D721Med (cell line): ENCODE results near the gene ACER1.
A peak's percentile ranks its signal among the peaks of the same experiment; 100 is the strongest.

Experiments used
- DNase-seq: peaks from one replicate; pipeline ENCODE4 v3.0.0; 2011; ENCODE audit warnings: low spot score; ENCODE audit not compliant: insufficient read length
- FAIRE-seq: peaks from 2 replicates; lab custom pipeline; 2011; peaks lifted over from hg19 to GRCh38; lab: Jason Lieb, UNC
- CTCF ChIP-seq: IDR thresholded peaks from 2 replicates; pipeline ENCODE4 v1.5.1; 2012; ENCODE audit warnings: mild to moderate bottlenecking, control low read depth; ENCODE audit not compliant: insufficient read depth; ENCODE audit errors: missing control alignments

ACER1 gene

GRCh38 chr19:6274756-6275155, 58.7 kb downstream of the ACER1 start:
- DNase-seq: no peak
- TF ChIP-seq CTCF: no peak
- no peak for FAIRE-seq

GRCh38 chr19:6273701-6274601, 59.5 kb downstream of the ACER1 start:
- DNase-seq (peak; percentile 63), FAIRE-seq (peak; percentile 90)
- TF ChIP-seq CTCF: no peak

GRCh38 chr19:6272913-6273600, 60.4 kb downstream of the ACER1 start:
- FAIRE-seq: no peak
- DNase-seq: no peak
- no peak for TF ChIP-seq CTCF

- DNase-seq (no peak), FAIRE-seq (no peak)
- TF ChIP-seq CTCF: no peak
Observed at GRCh38 chr19:6272411-6272791, 61.0 kb downstream of the ACER1 start.

GRCh38 chr19:6271721-6272410, 61.5 kb downstream of the ACER1 start:
- TF ChIP-seq CTCF: peak; percentile 8
- FAIRE-seq (no peak), DNase-seq (no peak)

GRCh38 chr19:6271251-6271650, 62.2 kb downstream of the ACER1 start:
- no peak for TF ChIP-seq CTCF
- FAIRE-seq (no peak), DNase-seq (no peak)

GRCh38 chr19:6270822-6271221, 62.6 kb downstream of the ACER1 start:
- FAIRE-seq (no peak), DNase-seq (no peak)
- no peak for TF ChIP-seq CTCF
